ENCODE measurements around the gene PDCL3.

PDCL3 gene

GRCh38 chr2:100561191-100561590 is 1.6 kb upstream of the PDCL3 start:
- no peak for DNase-seq

GRCh38 chr2:100563407-100564247 is 834 bp downstream of the PDCL3 start:
- no peak for DNase-seq

GRCh38 chr2:100568989-100569388 is 6.2 kb downstream of the PDCL3 start:
- no peak for DNase-seq

- no peak for DNase-seq
These were observed 8.9 kb downstream of the PDCL3 start for GRCh38 chr2:100571668-100572067.

- no peak for DNase-seq
These were observed 15.0 kb downstream of the PDCL3 start for GRCh38 chr2:100577777-100578176.

GRCh38 chr2:100580367-100581276 is 17.8 kb downstream of the PDCL3 start:
- no peak for DNase-seq

- DNase-seq: no peak
These were observed 18.5 kb downstream of the PDCL3 start for GRCh38 chr2:100581277-100581612.

GRCh38 chr2:100584816-100585215 is 22.0 kb downstream of the PDCL3 start:
- DNase-seq: no peak

GRCh38 chr2:100588071-100588786 is 25.4 kb downstream of the PDCL3 start:
- no peak for DNase-seq

GRCh38 chr2:100589527-100589926 is 26.7 kb downstream of the PDCL3 start:
- no peak for DNase-seq

- no peak for DNase-seq
These were observed 29.4 kb downstream of the PDCL3 start for GRCh38 chr2:100592226-100592625.

GRCh38 chr2:100596465-100596864 is 33.7 kb downstream of the PDCL3 start:
- no peak for DNase-seq

- no peak for DNase-seq
These were observed 36.8 kb downstream of the PDCL3 start for GRCh38 chr2:100599566-100599965.

GRCh38 chr2:100601661-100602060 is 38.9 kb downstream of the PDCL3 start:
- DNase-seq: no peak

- no peak for DNase-seq
These were observed 40.6 kb downstream of the PDCL3 start for GRCh38 chr2:100603414-100603813.

GRCh38 chr2:100603948-100604633 is 41.3 kb downstream of the PDCL3 start:
- no peak for DNase-seq

GRCh38 chr2:100606332-100606725 is 43.5 kb downstream of the PDCL3 start:
- DNase-seq: no peak

GRCh38 chr2:100606726-100607343 is 44.0 kb downstream of the PDCL3 start:
- DNase-seq: no peak

- DNase-seq: peak; percentile 40
These were observed 47.6 kb downstream of the PDCL3 start for GRCh38 chr2:100610381-100610831.

- DNase-seq: no peak
These were observed 48.6 kb downstream of the PDCL3 start for GRCh38 chr2:100611079-100612029.

All from DMS 273 treated with DMSO at 0.1 percent for 48 hours (cell line).